Measurements from ENCODE around the gene EZH2.
A peak's percentile ranks its signal among the peaks of the same experiment; 100 is the strongest.

Gene EZH2

DNA sequence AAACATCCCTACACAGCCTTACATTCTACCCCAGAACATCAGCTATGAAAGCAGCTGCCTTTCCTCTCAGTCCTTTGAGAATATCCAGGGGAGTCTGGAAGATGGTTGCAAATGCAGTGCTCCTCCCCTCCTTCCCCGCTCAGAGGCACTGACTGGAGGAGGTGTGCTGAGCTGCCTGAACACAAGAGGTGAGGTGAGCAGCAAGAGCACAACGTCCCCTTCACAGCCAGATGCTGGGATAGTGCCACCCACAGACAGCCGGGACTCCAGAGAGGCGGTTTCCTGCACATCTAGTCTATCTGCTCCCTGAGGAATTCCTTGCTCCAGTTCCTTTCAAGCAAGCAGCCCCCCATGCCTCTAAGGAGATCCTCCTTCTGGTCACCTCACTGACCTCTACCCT is 74.2 kb downstream of the EZH2 start:
- DNase-seq (ENCODE audit: low spot score) (no peak), FAIRE-seq (no peak)

DNA sequence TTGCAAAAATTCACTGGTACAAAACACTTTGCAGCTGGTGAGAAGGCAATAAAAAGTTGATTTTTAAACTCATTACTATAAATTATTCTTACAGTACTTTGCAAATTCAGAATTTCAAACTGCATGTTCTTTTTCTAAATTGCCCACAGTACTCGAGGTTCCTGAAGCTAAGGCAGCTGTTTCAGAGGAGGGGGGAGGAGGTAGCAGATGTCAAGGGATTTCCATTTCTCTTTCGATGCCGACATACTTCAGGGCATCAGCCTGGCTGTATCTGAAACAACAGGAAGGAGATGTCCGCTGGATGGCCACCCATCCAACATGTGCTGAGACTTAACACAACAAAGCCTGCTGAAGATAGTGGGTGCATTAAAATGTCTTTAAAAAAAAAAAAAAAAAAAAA is 76.7 kb downstream of the EZH2 start:
- DNase-seq (ENCODE audit: low spot score), result no peak
- FAIRE-seq, result no peak

DNA sequence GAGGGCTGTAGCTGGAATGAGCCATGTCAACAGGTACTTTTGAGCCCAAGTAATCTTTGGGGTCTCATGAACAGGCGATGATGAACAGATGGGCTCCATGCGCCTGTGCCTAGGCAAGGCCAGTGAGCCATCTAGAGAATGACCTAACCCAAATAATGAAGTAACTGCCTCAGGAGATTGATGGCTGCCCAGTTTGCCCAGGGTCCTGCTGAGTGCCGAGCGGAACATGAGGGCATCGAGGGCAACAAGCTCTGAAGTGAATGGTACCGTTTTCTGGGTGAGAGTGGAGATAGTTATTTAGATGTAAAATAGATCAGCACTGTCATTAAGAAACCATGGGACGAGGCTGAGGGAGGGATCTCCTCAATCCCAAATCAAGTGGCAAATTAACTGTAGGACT is 77.9 kb downstream of the EZH2 start:
- DNase-seq (ENCODE audit: low spot score), result no peak
- no peak for FAIRE-seq

DNA sequence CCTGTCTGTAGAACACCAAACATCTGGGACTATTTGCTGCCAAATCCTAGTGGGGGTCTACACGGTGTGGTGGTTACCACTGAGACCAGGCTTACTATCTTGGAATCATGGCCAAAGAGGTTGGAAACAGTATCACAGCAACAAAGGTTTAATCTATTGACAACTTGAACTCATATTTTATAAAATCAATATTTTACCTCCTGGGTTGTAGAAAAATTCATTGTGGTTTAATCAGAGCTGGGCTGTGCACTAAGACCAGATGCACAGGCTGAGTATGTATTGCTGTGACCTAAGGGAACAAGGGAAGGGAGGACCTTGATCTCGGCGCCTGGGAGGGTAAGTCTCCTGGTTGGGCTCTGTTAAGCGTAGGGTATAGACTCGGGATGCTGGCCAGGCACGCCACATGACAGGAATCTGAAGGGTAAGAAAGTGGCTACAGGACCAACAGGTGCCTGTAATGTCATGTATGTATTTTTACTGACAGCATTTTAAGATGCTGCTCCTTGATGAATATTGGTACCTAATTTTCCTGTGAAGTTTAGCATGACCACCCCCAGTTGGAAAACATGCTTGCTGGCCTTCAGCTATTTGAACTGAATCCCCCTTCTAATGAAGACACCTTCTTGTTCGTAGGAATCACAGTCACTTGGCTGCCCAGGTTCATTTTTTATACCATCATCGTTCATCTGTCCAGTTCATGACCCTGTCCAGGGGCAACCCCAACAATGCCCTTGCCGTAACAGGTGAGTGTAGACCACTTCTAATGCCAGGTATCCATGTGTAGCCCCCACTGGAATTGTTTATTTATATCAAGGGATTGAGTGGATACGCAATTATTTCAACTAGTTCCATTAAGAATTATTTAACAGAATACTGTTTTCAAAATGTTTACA is 79.5 kb downstream of the EZH2 start:
- DNase-seq (ENCODE audit: low spot score), result no peak

DNA sequence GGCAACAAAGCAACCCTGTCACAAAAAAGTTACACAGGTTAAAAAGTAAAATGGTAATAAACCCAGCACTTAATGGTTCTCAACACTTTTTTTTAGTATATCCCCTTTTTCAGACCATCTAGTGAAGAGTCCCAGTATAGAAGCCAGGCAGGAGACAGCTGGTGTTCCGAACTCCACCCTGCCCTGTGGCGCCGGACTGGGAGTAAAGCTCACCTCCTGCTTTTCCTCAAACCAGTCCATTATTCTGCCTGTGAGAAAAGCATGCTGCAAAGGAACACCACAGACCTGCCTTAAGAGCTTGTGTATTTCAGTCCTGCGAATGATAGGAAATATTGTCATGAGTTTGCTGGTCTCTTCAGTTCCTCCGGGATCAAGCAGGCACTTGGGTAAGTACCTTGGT is 81.0 kb downstream of the EZH2 start:
- FAIRE-seq, result no peak

More for the DNA sequence above, 79.5 kb downstream of the EZH2 start:
- FAIRE-seq, result no peak

DNA sequence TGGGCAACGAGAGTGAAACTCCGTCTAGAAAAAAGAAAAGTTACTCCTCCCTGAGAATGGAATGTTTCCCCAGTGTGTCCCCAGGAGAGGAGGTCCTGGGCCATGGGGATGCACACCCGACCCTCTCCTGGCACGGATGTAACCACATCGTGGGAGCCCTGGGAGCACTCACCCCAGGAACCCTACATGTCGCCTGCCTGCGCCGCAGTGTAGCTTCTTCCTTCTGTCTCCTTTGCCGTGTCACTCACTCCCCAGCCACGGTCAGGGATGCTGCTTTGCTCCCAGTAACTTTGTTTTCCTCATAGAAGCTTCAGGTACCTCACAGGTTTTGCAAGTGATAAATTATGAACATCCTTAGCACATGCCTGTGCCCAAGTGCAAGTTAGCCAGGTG is 82.0 kb downstream of the EZH2 start:
- no peak for FAIRE-seq
- no peak for DNase-seq (ENCODE audit: low spot score)

More for the DNA sequence above, 81.0 kb downstream of the EZH2 start:
- no peak for DNase-seq (ENCODE audit: low spot score)

DNA sequence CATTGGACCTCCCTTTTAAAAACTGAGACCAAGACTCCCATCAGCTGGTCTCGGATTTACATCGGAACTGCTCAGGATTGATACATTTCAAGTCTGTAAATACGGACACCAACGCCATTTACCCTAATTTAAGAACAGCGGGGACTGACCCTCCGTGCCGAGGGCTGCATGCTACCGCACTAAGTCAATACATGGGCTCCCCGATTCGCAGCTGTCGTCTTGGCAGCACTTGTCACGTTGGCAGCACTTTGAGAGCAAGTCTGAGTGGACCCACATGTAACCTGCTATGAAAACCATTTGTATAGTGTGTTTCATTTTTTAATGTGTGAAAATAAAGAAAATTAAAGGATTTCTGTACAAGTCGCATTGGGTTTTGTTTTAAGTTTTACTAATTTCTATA is 83.4 kb downstream of the EZH2 start:
- DNase-seq (ENCODE audit: low spot score) (no peak), FAIRE-seq (no peak)

DNA sequence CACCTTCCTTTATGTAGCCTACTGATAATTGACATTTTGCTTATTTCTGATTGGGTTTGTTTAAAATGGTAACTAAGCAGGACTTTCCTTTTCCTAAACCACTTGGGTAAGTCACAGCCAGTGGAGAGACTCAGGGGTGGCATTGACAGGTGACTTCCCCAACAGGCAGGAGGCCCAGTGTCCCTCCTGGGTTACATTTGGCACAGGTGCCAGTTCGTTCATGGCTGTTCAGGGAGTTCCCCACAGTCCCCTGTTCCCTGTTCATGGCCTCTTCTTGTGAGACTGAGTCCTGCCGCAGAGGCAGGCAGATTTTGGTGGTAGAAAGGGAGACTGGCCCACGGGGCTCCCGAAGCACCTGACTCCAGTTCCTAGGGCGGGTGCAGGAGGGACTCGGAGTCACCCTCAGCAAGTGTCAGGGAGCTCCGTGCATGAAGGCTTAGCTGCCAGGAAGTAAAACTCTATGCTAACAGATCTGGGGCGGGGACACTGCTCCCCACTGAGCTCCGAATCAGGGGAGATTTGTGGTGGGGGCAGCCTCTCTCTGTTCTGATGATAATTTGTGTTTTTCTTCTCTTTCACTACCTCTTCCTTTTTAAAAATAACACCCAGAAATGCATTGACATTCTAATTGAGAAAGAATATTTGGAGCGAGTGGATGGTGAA is 84.1 kb downstream of the EZH2 start:
- DNase-seq (ENCODE audit: low spot score), result no peak
- no peak for FAIRE-seq

DNA sequence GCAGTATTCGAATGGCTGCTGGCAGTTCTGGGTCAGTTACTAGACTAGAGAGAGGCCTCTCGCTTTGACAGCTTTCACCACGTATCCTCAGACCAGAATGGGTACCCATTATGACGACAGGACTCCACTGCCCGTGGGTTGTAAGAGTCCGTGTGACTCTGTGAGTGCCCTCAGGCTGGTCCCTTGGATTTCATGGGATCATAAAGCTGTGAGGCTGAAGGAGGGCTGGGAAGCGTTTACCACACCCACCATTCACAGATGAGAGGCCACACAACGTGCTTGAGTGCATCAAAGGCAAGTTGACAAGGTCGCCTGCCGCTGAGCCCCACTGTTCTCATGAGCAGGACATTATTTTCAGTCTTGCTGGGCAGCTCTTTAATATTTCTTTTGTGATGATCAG is 87.2 kb downstream of the EZH2 start:
- DNase-seq (ENCODE audit: low spot score), result no peak
- no peak for FAIRE-seq

DNA sequence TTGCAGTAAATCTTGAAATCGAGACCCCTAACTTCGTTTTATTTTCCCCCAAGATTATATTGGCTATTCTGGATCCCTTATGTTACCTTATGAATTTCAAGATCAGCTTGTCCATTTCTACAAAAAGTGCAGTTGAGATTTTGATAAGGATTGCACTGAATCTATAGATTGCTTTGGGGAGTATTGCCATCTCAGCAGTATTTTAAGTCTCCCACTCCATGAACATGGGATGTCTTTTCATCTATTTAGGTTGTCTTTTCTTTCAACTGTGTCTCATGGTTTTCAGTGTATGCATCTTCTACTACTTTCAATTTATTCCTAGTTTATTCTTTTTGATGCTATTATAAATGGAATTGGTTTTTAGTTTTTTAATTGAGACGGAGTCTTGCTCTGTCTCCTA is 89.6 kb downstream of the EZH2 start:
- FAIRE-seq, result no peak
- DNase-seq (ENCODE audit: low spot score), result no peak

DNA sequence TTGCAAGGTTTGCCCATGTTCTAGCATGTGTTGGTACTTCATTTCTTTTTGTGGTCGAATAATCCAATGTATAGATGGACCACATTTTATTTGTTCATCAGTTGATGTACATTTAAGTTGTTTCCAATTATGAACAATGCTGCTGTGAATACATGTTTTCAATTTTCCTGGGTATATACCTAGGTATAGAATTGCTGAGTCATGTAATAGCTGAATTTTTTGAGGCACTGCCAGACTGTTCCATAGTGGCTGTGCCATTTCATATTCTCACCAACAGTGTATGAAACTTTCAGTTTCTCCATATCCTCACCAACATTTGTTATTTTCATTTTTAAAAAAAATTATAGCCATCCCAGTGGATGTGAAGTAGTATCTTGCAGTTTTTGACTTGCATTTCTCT is 90.5 kb downstream of the EZH2 start:
- FAIRE-seq (no peak), DNase-seq (ENCODE audit: low spot score) (no peak)

DNA sequence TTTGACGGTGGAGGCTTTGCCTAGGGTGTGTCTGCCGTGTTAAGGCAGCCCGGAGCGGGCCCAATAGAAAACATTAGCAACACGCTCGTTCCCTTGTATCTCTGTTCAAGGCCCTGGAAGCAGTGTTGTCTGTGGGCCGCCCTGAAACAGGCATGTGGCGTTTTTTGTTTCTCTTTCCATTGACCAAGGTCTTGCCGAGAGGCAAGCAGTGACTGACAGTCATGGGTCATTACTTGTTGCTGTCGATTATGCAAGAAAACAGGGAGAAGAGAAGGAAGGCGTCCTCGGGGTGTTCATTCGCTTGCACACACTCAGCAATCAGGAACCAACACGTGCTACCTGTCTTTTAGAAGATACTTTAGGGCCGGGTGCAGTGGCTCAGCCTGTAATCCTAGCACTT is 92.5 kb downstream of the EZH2 start:
- FAIRE-seq, result no peak

DNA sequence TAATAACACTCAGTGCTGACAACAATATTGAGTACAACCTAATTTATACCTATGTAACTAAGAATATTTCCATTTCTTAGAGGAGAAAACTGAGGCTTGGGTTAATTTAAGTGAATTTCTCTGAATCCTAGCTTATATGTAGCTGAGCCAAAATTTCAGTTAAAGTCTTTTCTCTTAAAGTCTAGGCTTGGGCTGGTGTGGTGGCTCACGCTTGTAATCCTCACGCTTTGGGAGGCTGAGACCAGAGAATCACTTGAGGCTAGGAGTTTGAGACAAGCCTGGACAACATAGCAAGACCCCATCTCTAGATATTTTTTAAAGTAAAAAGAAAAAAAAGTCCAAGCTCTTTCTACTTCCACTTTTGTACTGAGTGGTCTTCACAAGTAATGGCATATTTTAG is 93.2 kb downstream of the EZH2 start:
- DNase-seq (ENCODE audit: low spot score), result no peak
- FAIRE-seq, result no peak

More for the DNA sequence above, 92.5 kb downstream of the EZH2 start:
- no peak for DNase-seq (ENCODE audit: low spot score)

DNA sequence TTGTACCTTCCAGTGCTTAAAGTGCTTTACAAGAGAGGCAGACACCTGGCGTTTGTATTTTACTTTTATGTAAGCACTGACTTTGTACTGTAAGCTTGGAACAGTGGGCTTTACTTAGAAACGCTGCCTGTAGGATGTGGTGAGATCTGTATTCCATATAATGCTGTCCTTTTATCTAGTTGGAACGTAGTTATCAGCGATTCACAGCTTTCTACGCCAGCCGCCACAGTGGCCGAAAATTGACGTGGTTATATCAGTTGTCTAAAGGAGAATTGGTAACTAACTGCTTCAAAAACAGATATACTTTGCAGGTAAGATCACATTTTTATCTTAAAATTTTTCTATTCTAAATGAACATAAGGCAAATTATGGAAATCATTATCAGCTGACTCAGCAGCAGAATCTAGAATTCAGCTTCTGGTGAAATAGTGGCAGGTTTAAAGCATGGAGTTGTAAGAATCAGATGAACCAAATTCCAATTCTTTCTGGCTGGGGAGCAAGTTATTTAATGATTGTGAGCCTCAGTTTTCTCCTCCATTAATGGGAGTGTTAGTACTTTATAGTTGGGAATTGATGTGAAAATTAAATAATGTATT is 93.9 kb downstream of the EZH2 start:
- DNase-seq (ENCODE audit: low spot score), result no peak
- no peak for FAIRE-seq

DNA sequence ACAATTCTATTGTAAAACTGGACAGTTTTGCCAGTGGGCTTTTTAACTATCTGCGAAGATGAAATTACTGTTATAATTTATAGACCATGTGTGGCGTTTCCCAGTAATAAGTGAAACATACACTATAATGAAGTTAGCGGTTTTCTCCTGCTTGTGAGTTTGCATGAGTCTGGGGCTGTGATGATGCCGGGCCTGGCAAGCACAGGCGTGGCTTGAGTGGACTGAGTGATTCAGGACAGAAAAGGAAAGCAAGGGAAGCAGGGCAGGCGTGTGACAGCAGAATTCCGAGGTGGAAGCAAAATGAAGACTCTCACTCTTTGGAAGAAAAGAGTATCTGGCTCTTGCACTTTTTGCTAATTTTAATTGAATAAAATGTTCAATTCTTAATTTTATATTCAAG is 94.9 kb downstream of the EZH2 start:
- no peak for DNase-seq (ENCODE audit: low spot score)
- FAIRE-seq, result no peak

DNA sequence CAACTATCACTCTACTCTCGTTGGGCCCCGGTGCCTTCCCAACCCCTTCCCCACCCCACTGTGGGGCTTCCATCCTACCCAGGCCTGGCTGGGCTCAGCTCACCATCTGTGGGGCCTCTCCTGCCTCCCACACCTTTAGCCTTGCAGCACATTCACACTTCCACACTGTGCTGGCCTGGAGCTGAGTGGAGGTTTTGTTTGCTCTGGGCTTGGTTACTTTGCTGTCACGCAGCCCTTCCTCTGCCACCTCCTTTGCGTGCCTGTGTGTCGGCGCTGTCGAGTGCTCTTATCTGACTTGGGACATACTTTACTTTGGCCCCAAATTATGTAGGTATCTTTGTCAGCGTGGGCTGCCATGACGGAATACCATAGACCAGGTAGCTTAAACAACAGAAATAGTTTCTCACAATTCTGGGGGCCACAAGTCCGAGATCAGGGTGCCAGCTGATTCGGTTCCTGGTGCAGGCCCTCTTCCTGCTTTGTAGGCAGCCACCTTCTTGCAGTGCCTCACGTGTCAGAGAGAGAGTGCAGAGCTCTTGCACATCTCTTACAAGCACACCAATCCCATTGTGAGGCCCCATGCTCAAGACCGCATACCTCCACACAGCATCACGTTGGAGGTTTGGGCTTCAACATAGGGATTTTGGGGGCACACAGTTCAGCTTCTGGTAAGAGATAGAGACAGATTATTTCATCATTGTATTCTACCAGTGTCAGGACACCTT is 96.4 kb downstream of the EZH2 start:
- no peak for DNase-seq (ENCODE audit: low spot score)
- no peak for FAIRE-seq

DNA sequence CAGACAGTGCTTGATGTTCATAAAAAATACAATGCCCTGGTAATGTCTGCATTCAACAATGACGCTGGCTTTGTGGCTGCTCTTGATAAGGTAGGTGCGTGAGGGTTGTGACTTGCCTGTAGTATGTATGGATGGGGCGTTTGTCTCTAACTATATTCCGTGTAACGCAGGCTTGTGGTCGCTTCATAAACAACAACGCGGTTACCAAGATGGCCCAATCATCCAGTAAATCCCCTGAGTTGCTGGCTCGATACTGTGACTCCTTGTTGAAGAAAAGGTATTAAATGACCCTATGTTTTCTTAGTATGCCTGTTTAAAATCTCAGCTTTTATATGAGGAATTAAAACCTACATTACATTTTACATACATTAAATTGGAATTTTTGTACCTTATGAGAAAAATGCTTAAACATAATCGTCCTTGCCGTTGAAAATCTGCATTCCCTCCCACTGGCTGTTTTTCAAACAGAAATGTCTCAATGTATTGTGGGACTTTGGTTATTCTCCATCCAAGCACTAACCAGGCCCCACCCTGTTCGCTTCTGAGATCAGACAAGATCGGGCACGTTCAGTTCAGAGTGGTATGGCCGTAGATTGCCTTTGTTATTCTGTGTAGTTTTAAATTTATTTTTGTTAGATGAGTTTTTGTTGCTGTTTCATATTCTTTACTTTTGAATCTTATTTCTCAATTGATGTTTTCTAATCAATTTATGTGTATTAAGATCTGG is 100.1 kb downstream of the EZH2 start:
- FAIRE-seq (no peak), DNase-seq (ENCODE audit: low spot score) (no peak)

DNA sequence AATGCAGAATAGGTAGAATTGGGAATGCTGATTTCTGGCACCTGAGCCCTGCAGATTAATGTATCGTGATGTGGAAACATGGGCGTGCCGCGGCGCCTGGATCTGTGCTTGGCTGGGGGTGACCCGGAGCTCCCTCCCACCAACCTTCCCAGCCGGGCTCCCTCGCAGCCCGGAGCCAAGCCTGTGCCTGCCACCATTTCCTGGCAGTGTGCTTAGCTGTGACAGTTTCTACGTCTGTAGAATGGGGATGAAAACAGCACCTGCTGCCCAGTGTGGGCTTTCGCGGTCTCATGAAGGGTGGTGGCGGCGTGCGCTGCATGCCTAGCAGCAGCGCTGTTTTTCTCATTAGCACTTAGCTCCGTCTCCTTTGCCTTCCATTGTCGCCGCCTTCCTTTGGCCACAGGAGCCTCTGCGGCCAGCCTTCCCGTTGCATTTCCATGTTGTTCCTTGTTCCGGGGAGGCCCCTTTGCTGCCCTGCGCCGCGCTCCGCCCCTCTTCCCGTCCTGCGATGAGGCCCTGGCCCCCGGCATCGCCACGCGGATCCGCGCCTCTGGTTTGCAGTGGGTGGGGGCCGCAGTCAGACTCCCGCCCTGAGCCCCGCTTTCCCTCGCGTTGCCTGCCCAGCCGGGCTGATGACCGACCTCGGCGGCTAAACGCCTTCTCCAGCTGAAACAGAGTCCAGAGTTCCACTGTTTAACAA is 101.2 kb downstream of the EZH2 start:
- DNase-seq (ENCODE audit: low spot score), result no peak
- no peak for FAIRE-seq

DNA sequence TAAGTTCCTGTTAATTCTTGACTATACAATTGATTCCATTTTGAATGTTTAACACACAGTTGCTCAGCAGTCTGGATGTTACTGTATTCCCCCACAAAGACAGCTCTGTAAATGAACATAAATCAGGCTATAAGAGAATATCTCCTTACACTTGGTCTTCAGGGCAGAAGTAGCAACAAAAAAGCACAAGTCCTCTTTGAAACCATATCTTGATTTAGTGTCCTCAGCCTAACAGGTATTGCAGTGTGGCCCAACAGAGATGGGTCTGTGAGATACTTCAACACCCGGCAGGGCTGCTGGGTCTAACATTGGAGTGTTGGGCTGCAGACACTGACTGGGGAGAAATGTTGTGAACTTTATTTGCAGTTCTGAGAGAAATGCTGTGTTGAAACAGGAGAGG is 109.6 kb downstream of the EZH2 start:
- DNase-seq (ENCODE audit: low spot score), result no peak
- FAIRE-seq, result no peak

DNA sequence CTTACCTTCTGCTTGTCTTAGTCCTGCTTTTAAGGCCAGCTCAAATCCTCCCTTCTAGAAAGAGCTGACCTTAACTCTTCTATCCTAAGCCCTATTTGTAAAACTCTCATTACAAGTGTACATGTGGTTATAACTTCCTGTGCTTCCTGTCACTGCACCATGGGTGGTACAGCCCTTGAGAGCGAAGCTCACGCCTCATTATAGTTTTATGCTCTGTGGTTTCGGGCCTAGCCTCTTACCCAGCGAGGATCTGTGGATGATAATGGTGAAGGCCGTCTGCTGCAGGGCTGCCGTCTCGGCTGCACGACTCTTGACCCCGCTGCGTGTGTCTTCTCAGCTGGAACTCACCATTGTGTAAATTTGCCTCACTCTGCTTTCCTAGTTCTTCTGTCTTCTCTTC is 110.8 kb downstream of the EZH2 start:
- FAIRE-seq, result peak; percentile 45

More for the DNA sequence above, 110.8 kb downstream of the EZH2 start:
- peak; percentile 73 for DNase-seq (ENCODE audit: low spot score)
